Measurements from ENCODE around the gene SNX6.
"Not testable (repeated sequence)": the region's sequence is repeated elsewhere in the genome, so short reads cannot be mapped to it uniquely, and the experiment has no call there.

The SNX6 gene

GRCh38 chr14:34642595-34642994, 12.6 kb upstream of the SNX6 start:
- ATAC-seq, result no peak
- TF ChIP-seq ZNF565 (CRISPR knock-in tag; conservative IDR thresholded peaks at IDR 0.05; ENCODE audit: low read depth) (no peak), POU6F1 (CRISPR knock-in tag; IDR thresholded peaks at IDR 0.05; ENCODE audit: borderline replicate concordance, low read depth) (no peak), PATZ1 (CRISPR knock-in tag; IDR thresholded peaks at IDR 0.05; ENCODE audit: borderline replicate concordance) (no peak)

GRCh38 chr14:34640826-34641225, 10.9 kb upstream of the SNX6 start:
- no peak; the same call in 2 of the 3 replicates for ATAC-seq
- TF ChIP-seq ZNF8 (CRISPR knock-in tag; IDR thresholded peaks at IDR 0.05) (no peak), GLIS3 (CRISPR knock-in tag; IDR thresholded peaks at IDR 0.05) (no peak), ISL1 (CRISPR knock-in tag; IDR thresholded peaks at IDR 0.05) (peak; percentile 34; the same call in 1 of the 2 replicates)

GRCh38 chr14:34634360-34634771, 4.4 kb upstream of the SNX6 start:
- not testable (repeated sequence) for ATAC-seq

GRCh38 chr14:34633742-34634141, 3.8 kb upstream of the SNX6 start:
- TF ChIP-seq PPARA (CRISPR knock-in tag; IDR thresholded peaks at IDR 0.05; ENCODE audit: borderline replicate concordance) (no peak), ZNF8 (CRISPR knock-in tag; IDR thresholded peaks at IDR 0.05) (no peak), PATZ1 (CRISPR knock-in tag; IDR thresholded peaks at IDR 0.05; ENCODE audit: borderline replicate concordance) (no peak), ESRRG (CRISPR knock-in tag; IDR thresholded peaks at IDR 0.05) (no peak), GLIS3 (CRISPR knock-in tag; IDR thresholded peaks at IDR 0.05) (no peak), TSHZ2 (CRISPR knock-in tag; IDR thresholded peaks at IDR 0.05) (no peak), SNAI2 (CRISPR knock-in tag; IDR thresholded peaks at IDR 0.05) (no peak), TOX (CRISPR knock-in tag; IDR thresholded peaks at IDR 0.05; ENCODE audit: borderline replicate concordance) (no peak), ZNF565 (CRISPR knock-in tag; conservative IDR thresholded peaks at IDR 0.05; ENCODE audit: low read depth) (no peak), POU6F1 (CRISPR knock-in tag; IDR thresholded peaks at IDR 0.05; ENCODE audit: borderline replicate concordance, low read depth) (no peak), RARB (CRISPR knock-in tag; IDR thresholded peaks at IDR 0.05) (no peak), ZFP3 (CRISPR knock-in tag; IDR thresholded peaks at IDR 0.05) (no peak), OSR1 (CRISPR knock-in tag; IDR thresholded peaks at IDR 0.05) (no peak)
- ATAC-seq, result no peak

- no peak for ATAC-seq
- TF ChIP-seq PATZ1 (CRISPR knock-in tag; IDR thresholded peaks at IDR 0.05; ENCODE audit: borderline replicate concordance) (no peak), PPARA (CRISPR knock-in tag; IDR thresholded peaks at IDR 0.05; ENCODE audit: borderline replicate concordance) (no peak), OSR1 (CRISPR knock-in tag; IDR thresholded peaks at IDR 0.05) (no peak), CSRNP3 (CRISPR knock-in tag; IDR thresholded peaks at IDR 0.05) (no peak), SNAI2 (CRISPR knock-in tag; IDR thresholded peaks at IDR 0.05) (no peak), RARB (CRISPR knock-in tag; IDR thresholded peaks at IDR 0.05) (no peak), ZNF70 (CRISPR knock-in tag; IDR thresholded peaks at IDR 0.05) (no peak), ISL1 (CRISPR knock-in tag; IDR thresholded peaks at IDR 0.05) (no peak), TOX (CRISPR knock-in tag; IDR thresholded peaks at IDR 0.05; ENCODE audit: borderline replicate concordance) (no peak), ARNTL (CRISPR knock-in tag; IDR thresholded peaks at IDR 0.05; ENCODE audit: borderline replicate concordance, low read depth) (no peak)
Measured at GRCh38 chr14:34632411-34632978, 2.5 kb upstream of the SNX6 start.

Measured in SK-N-SH treated with all-trans-retinoic acid at 6 μM for 48 hours (cell line).